ENCODE results near the gene TCAIM. TPM values are rescaled to one million over a fixed set of nuclear protein-coding genes. Genes with fewer than 3 reads are reported as not detected.
A peak's percentile ranks its signal among the peaks of the same experiment; 100 is the strongest.

Gene TCAIM
- total and polyA plus RNA-seq, 10 of the 15 experiments (the other 5 are each of a cell fraction or from before 2014, with no cell fraction given) = 14.5 to 22.9 (median 17.8) TPM

- TF ChIP-seq RELB (IDR thresholded peaks at IDR 0.05; ENCODE audit: low read depth) = peak; percentile 89
- peak; percentile 52; the same call in 1 of the 2 replicates for TF ChIP-seq PAX5 (IDR thresholded peaks at IDR 0.05; ENCODE audit: borderline replicate concordance, low read depth, low read length)
- 0 out of 2 replicates have a peak, but pooled peaks have one; percentile 26 for TF ChIP-seq PML (IDR thresholded peaks at IDR 0.05; ENCODE audit: low read length)
- TF ChIP-seq REST (IDR thresholded peaks at IDR 0.05; ENCODE audit: low read depth, low read length) = no peak
- no peak; the same call in 1 of the 2 replicates for TF ChIP-seq ASH2L (IDR thresholded peaks at IDR 0.05; ENCODE audit: borderline replicate concordance, low read depth)
- no peak for TF ChIP-seq CBX5 (IDR thresholded peaks at IDR 0.05; ENCODE audit: low read depth)
- peak; percentile 67 for TF ChIP-seq GATAD2B (conservative IDR thresholded peaks at IDR 0.05; ENCODE audit: low read depth)
- peak; percentile 68; the same call in 1 of the 2 replicates for TF ChIP-seq IRF5 (IDR thresholded peaks at IDR 0.05; ENCODE audit: borderline replicate concordance)
- peak; percentile 24; the same call in 1 of the 2 replicates for TF ChIP-seq ZNF207 (IDR thresholded peaks at IDR 0.05; ENCODE audit: borderline replicate concordance)
- TF ChIP-seq CBFB (IDR thresholded peaks at IDR 0.05; ENCODE audit: low read depth) = peak; percentile 89
- TF ChIP-seq ATF2 (IDR thresholded peaks at IDR 0.05; ENCODE audit: low read length) = peak; percentile 68
- peak; percentile 60 for TF ChIP-seq SMARCA5 (IDR thresholded peaks at IDR 0.05)
- no peak for TF ChIP-seq SMC3 (IDR thresholded peaks at IDR 0.05; ENCODE audit: borderline replicate concordance, low read length)
- TF ChIP-seq PRDM15 (CRISPR knock-in tag; IDR thresholded peaks at IDR 0.05) = no peak
- peak; percentile 85 for TF ChIP-seq PKNOX1 (IDR thresholded peaks at IDR 0.05)
- peak; percentile 74 for TF ChIP-seq EED (IDR thresholded peaks at IDR 0.05; ENCODE audit: low read depth)
Observed at GRCh38 chr3:44439499-44440295, 101.1 kb downstream of the TCAIM start (continued).

Measured in GM12878 (cell line).